Chondrocyte (in vitro differentiated cells): ENCODE results near the gene PAM. TPM values are rescaled to one million over a fixed set of nuclear protein-coding genes. Genes with fewer than 3 reads are reported as not detected.
A peak's percentile ranks its signal among the peaks of the same experiment; 100 is the strongest.

Experiments used
- DNase-seq: peaks from one replicate; pipeline ENCODE4 v3.0.0; 2021; ENCODE audit warnings: mixed read lengths, low spot score
- H3K27ac Mint-ChIP-seq: one replicate; pipeline ENCODE4 v1.8.0; 2021; ENCODE audit warnings: mild to moderate bottlenecking, moderate library complexity, mixed read lengths; ENCODE audit not compliant: unreplicated experiment
- H3K27me3 Mint-ChIP-seq: 2 replicates; pipeline ENCODE4 v1.8.0; 2021; ENCODE audit warnings: low read depth, mixed read lengths
- H3K36me3 Mint-ChIP-seq: 2 replicates; pipeline ENCODE4 v1.8.0; 2021; ENCODE audit warnings: low read depth, mixed read lengths
- H3K4me1 Mint-ChIP-seq: 2 replicates; pipeline ENCODE4 v1.8.0; 2021; ENCODE audit warnings: low read depth, mild to moderate bottlenecking, mixed read lengths
- H3K4me3 Mint-ChIP-seq: one replicate; pipeline ENCODE4 v1.8.0; 2021; ENCODE audit warnings: mild to moderate bottlenecking, moderate library complexity, mixed read lengths; ENCODE audit not compliant: unreplicated experiment
- H3K9me3 Mint-ChIP-seq: 2 replicates; pipeline ENCODE4 v1.8.0; 2021; ENCODE audit warnings: low read depth, mixed read lengths
- CTCF ChIP-seq: fragments of 200-600 bp; sonication (generic); IDR thresholded peaks from 2 replicates; pipeline ENCODE4 v1.5.0; 2021; ENCODE audit warnings: antibody characterized with exemption, mild to moderate bottlenecking, moderate library complexity
- total RNA-seq: library from RNA; stranded (reverse); gene quantifications from 3 replicates; pipeline ENCODE4 v1.2.1, GENCODE V29; 2021

PAM gene
- total RNA-seq, 1 donor from 2014 or later, result 293 TPM

- Mint-ChIP-seq H3K4me1 (peaks cover 33% of the 10 kb centered on the region), H3K27me3 (no peaks in the 10 kb centered on the region), H3K36me3 (no peaks in the 10 kb centered on the region), H3K4me3 (no peak overlapping the region), H3K27ac (no peak overlapping the region), H3K9me3 (no peaks in the 10 kb centered on the region)
- no peak for DNase-seq
- no peak for TF ChIP-seq CTCF
Observed at GRCh38 chr5:102826629-102827028, 71.5 kb downstream of the PAM start.

GRCh38 chr5:102830241-102830640 lies 75.1 kb downstream of the PAM start:
- Mint-ChIP-seq H3K4me3 (no peak overlapping the region), H3K4me1 (peaks cover 10% of the 10 kb centered on the region), H3K27me3 (no peaks in the 10 kb centered on the region), H3K27ac (no peak overlapping the region), H3K36me3 (no peaks in the 10 kb centered on the region), H3K9me3 (no peaks in the 10 kb centered on the region)
- TF ChIP-seq CTCF, result no peak
- DNase-seq, result no peak

- H3K4me3 Mint-ChIP-seq, result no peak overlapping the region
- no peak for TF ChIP-seq CTCF
- no peaks in the 10 kb centered on the region for H3K4me1 Mint-ChIP-seq
- no peaks in the 10 kb centered on the region for H3K9me3 Mint-ChIP-seq
- no peaks in the 10 kb centered on the region for H3K36me3 Mint-ChIP-seq
- H3K27me3 Mint-ChIP-seq, result no peaks in the 10 kb centered on the region
- DNase-seq, result no peak
- H3K27ac Mint-ChIP-seq, result no peak overlapping the region
Observed at GRCh38 chr5:102832445-102832844, 77.3 kb downstream of the PAM start.

GRCh38 chr5:102833146-102833545 lies 78.0 kb downstream of the PAM start:
- H3K27me3 Mint-ChIP-seq, result no peaks in the 10 kb centered on the region
- H3K27ac Mint-ChIP-seq, result no peak overlapping the region
- no peaks in the 10 kb centered on the region for H3K36me3 Mint-ChIP-seq
- H3K4me3 Mint-ChIP-seq, result no peak overlapping the region
- H3K9me3 Mint-ChIP-seq, result no peaks in the 10 kb centered on the region
- DNase-seq, result no peak
- H3K4me1 Mint-ChIP-seq, result no peaks in the 10 kb centered on the region
- TF ChIP-seq CTCF, result no peak

- H3K36me3 Mint-ChIP-seq, result no peaks in the 10 kb centered on the region
- DNase-seq, result no peak
- TF ChIP-seq CTCF, result no peak
- no peaks in the 10 kb centered on the region for H3K4me1 Mint-ChIP-seq
- H3K9me3 Mint-ChIP-seq, result no peaks in the 10 kb centered on the region
- no peaks in the 10 kb centered on the region for H3K27me3 Mint-ChIP-seq
- peak overlapping the region; percentile 23 for H3K27ac Mint-ChIP-seq
- no peak overlapping the region for H3K4me3 Mint-ChIP-seq
Observed at GRCh38 chr5:102834438-102834964, 79.4 kb downstream of the PAM start.
